Sigmoid colon (tissue), 4 donors: ENCODE results near the gene REXO1.

Experiments
- EP300 ChIP-seq, 4 donors: sonication (generic); formaldehyde crosslinking; IDR thresholded peaks; one replicate each; pipeline ENCODE4 v1.6.1; 2017; ENCODE audit warnings: antibody characterized with exemption in 4 of 4
- POLR2A ChIP-seq, 2 donors: fragments of 450-650 bp; IDR thresholded peaks; one replicate each; pipeline ENCODE4 v1.6.1; 2016; ENCODE audit warnings: antibody characterized with exemption in 2 of 2, mild to moderate bottlenecking in 2 of 2, moderate library complexity in 2 of 2
- POLR2AphosphoS5 ChIP-seq, 4 donors: sonication (generic); formaldehyde crosslinking; IDR thresholded peaks; one replicate each; pipeline ENCODE4 v1.6.1; 2017; ENCODE audit warnings: antibody characterized with exemption in 4 of 4
- TF ChIP-seq, protein P1 (sequence below), 4 experiments: fragments of 450-650 bp in 3 of 4; fragments of 200-600 bp in 1 of 4; IDR thresholded peaks; one replicate each; pipeline ENCODE4 v1.5.1; 2016 to 2019; ENCODE audit warnings: antibody characterized with exemption in 4 of 4, mild to moderate bottlenecking in 3 of 4, moderate library complexity in 2 of 4

DNA sequence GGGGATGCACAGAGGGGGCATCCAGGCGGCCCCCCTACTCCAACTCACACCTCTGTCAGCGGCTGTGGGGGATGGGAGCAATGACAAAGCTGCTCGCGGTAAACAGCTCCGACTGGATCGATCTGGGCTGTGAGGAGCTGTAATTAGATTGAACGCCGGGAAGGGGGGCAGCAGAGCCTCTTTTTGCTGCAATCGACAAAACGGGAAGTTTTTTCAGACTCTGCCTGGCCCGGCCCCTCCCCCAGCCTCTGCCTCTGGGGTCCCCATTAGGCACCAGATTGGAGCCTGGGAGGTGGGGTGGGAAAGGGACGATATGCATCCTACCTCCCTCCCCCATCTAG, 78.7 kb downstream of the REXO1 start:
- TF ChIP-seq POLR2A (IDR thresholded peaks at IDR 0.05) (no peak), POLR2AphosphoS5 (IDR thresholded peaks at IDR 0.05) (no peak), EP300 (IDR thresholded peaks at IDR 0.05) (no peak)
- TF ChIP-seq, protein P1, sequence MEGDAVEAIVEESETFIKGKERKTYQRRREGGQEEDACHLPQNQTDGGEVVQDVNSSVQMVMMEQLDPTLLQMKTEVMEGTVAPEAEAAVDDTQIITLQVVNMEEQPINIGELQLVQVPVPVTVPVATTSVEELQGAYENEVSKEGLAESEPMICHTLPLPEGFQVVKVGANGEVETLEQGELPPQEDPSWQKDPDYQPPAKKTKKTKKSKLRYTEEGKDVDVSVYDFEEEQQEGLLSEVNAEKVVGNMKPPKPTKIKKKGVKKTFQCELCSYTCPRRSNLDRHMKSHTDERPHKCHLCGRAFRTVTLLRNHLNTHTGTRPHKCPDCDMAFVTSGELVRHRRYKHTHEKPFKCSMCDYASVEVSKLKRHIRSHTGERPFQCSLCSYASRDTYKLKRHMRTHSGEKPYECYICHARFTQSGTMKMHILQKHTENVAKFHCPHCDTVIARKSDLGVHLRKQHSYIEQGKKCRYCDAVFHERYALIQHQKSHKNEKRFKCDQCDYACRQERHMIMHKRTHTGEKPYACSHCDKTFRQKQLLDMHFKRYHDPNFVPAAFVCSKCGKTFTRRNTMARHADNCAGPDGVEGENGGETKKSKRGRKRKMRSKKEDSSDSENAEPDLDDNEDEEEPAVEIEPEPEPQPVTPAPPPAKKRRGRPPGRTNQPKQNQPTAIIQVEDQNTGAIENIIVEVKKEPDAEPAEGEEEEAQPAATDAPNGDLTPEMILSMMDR (IDR thresholded peaks at IDR 0.05), result no peak
